Amniotic epithelial cell (primary cell): Measurements from ENCODE around the gene SLC22A1.
"Not testable (repeated sequence)": the region's sequence is repeated elsewhere in the genome, so short reads cannot be mapped to it uniquely, and the experiment has no call there.

Source experiments
- DNase-seq: peaks from one replicate; pipeline ENCODE4 v3.0.0-alpha.2; 2010; ENCODE audit warnings: low read depth

Gene SLC22A1

DNA sequence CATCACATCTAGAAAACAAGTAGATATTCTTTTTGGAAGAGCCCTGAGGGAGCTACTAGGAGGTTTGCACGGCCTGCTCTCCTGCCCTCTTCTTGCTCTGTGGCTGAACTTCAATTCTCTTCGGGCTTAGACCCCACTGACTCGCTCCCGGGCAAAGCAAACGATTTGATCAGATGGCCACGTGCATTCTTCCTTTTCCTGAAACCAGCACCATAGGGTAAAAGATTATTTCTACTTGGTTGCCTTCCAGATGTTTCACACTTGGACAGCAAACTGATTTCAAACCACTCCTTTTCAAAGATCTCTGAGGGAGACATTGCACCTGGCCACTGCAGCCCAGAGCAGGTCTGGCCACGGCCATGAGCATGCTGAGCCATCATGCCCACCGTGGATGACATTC is at the start of gene SLC22A1:
TSS of gene SLC22A1 (plus strand) at position 258 of the 400 bp plus-strand sequence. CDS start at position 379, 121 bp downstream.
- no peak for DNase-seq

DNA sequence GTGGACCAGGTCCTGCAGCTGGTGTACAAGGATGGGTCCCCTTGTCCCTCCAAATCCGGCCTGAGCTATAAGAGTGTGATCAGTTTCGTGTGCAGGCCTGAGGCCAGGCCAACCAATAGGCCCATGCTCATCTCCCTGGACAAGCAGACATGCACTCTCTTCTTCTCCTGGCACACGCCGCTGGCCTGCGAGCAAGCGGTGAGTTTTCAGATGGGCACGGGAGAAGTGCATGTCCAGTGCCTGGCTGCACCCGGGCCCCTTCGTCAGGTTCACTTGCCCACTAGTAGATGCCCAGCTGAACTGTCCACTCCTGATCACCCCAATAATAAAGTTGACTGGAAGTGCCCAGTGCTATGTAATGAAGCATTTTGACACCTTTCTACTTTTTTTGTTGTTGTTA is 48.3 kb upstream of the SLC22A1 start:
- DNase-seq = no peak

DNA sequence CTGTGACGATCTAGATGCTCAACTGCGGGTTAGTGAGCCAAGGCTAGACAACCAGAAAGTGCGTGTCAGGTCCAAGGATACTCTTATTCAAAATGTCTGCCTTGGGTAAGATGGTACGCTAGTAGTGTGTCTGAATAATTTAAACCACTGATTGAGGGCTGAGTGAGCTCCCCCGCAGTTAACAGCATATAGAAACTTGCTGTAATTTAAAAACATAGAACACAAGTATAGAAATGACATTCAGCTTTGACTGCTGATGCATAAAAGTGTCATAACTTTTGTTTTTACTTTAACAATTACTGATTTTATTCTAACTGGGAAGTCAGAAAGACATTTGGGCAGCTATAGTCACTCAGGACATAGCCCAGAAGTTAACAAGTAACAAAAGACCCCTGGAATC is 45.6 kb upstream of the SLC22A1 start:
- DNase-seq = no peak

DNA sequence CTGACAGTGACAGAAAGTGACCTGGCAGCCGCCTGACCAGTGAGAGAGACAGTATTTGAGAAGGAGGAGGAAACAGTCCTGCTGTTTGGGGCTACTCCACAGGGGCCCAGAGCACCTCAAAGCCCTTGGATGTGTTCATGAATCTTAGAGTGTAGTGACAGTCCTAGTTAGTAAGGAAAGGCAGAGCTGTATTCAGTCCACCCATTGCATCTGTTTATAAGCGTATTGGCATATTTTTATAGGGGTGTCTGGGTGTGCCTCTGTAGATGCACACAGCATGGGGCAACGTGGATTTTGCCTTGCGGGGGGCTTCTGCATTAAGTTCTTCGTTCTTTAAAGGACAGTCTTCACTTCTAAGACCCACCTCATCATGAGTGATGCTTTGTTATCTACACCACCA is 44.6 kb upstream of the SLC22A1 start:
- DNase-seq = no peak

DNA sequence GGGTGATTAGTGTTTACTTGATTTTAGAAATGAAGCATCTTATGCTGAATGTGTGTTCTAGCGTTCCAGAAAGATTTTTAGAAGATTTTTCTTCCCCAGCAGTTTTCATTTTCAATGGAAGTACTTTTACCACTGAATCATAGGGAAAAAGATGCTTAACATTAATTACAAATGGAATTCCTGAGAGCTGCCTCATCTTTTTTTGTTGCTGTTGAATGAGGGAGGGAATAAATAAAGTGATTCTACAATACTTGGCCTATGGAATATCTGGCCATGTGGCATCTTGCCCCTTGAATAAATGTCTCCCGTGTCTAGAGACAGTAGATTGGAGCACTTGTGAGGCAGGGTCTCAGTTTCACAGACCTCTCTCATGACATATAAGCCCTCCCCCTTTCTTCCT is 44.1 kb upstream of the SLC22A1 start:
- DNase-seq = peak; percentile 10

DNA sequence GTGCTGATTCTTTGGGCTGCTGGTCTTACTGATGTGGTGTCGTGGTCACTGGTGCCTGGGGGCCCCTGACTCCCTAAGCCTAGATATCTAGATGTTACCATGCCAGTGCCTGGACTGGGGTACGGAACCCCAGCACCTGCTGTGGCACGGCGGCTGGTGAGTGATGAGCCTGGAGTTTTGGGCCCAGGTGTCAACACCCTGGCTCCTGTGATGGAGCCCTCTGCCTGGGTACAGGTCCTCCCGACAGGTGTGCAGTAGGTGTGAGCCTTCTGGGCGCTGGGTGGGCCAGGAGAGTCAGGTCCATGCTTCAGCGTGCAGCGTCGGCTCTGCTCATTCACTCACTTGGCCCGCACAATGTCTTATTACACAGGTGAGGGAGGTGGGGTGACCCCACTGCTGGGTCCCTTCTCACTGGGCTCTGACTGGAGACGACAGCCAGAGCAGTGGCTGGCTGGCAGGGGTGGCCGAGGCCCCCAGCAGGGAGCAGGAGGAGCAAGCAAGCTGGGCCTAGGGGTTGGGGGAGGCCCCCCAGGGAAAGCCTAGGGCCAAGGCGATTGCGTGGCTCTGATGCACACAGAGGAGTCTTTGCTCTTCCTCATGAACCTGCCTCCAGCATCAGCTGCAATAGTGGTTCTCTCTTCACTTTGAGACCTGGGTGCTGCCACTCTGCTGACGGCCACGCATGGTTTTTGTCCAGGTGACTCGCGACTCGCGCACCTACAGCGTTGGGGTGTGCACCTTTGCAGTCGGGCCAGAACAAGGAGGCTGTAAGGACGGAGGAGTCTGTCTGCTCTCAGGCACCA is 42.5 kb upstream of the SLC22A1 start:
- no peak for DNase-seq

DNA sequence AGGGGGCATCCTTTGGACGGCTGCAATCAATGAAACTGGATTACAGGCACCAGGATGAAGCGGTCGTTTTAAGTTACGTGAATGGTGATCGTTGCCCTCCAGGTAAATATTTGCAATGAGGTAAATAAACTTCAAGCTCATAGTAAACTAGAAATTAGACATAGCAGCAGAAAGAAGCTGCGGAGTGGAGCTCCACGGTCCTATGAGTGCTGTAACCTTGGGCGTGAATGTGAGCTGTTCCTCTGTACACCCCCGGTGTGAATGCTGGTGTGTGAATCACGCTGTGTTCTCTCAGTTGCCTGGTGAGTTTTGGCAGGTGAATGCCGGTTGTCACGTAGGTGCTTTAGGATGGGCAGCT is 42.0 kb upstream of the SLC22A1 start:
- DNase-seq = no peak

DNA sequence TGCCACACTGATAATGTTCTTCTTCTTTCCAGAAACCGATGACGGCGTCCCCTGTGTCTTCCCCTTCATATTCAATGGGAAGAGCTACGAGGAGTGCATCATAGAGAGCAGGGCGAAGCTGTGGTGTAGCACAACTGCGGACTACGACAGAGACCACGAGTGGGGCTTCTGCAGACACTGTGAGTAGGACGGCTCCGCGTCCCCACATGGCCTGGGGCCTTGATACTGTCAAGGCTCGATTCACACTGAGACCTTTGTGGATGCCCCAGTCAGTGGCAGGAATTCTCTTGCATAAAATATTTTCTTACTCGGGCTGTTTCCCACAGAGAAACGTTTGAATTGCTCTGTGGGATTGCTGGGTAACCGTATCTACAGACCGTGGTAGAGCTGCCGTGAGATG is 41.5 kb upstream of the SLC22A1 start:
- no peak for DNase-seq

DNA sequence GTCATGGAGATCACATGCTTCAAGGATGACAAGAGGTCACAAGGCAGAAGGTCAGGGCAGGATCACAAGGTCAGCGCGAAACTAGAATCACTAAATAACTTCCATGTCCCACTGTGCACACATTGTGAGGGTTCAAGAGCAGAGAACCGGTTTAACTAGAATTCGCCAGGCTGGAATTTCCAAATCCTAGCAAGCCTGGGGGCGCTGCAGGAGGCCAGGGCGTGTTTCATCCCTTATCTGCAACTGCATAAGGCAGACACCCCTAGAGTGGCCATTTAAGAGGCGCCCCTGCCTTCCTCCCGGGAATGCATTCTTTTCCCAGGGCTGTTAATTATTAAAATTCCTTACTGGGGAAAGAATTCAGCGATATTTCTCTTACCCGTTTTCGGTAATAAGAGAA is 40.2 kb upstream of the SLC22A1 start:
- no peak for DNase-seq

DNA sequence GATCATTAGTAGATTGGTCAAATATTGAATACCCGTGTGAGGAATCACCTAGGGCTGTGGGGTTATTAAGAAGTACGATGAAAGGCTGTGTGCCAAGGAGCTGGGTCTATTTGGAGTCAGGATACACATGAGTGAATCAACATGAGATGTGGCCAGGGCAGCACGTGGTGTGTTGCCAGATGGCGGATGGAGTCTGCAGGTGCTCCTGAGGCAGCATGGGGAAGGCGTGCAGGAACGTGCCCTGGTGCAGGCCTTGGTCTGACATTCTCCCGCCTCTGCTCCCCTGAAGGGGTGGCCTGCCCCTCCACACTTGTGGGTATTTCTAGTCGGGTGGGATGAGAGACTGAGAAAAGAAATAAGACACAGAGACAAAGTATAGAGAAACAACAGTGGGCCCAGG is 39.0 kb upstream of the SLC22A1 start:
- no peak for DNase-seq

DNA sequence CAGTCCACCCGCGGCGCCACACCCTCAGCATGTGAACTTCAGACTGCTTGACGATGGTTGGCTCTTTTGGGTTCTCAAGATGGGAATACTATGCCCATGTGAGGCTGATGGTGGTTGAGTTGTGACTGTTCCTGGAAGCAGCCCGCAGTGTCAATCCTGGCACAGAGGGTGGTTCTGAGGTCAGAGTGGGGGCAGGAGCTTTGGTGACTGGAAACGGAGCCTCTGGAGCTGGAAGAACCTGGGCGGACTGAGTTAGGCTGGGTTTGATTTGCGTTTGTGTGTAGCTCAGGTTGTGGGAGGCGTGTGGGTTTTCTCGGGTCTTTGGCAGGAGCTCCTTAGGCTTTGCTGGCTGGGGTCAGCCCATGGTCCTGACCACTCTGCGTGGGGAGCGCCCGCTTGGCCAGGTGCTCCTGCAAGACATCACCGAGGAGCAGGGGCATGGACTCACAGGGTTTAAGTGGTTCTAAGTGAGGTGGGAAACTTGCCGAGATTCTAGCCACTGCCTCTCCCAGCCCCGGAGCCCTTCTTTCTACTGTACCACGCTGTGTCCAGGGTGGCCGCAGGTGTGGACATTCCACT is 37.3 kb upstream of the SLC22A1 start:
- no peak for DNase-seq

DNA sequence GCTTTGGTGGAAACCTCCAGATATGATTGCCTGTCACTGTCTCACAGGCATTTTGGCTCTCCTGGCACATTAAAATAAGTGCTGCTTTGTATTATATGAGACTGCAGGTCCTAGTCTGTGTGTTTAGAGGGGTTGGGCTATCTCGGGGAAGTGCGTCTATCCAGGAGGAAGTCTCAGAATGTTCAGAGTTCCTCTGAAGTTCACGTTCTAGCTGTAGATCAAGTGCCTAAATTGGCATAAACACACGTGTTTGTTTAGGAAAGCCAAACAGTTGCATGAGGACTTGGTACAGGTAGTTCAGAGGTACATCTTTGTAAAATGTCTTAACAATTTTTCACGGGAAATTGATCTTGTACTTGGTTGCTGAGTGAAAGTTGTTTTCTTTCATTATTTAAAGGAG is 36.4 kb upstream of the SLC22A1 start:
- DNase-seq = no peak

DNA sequence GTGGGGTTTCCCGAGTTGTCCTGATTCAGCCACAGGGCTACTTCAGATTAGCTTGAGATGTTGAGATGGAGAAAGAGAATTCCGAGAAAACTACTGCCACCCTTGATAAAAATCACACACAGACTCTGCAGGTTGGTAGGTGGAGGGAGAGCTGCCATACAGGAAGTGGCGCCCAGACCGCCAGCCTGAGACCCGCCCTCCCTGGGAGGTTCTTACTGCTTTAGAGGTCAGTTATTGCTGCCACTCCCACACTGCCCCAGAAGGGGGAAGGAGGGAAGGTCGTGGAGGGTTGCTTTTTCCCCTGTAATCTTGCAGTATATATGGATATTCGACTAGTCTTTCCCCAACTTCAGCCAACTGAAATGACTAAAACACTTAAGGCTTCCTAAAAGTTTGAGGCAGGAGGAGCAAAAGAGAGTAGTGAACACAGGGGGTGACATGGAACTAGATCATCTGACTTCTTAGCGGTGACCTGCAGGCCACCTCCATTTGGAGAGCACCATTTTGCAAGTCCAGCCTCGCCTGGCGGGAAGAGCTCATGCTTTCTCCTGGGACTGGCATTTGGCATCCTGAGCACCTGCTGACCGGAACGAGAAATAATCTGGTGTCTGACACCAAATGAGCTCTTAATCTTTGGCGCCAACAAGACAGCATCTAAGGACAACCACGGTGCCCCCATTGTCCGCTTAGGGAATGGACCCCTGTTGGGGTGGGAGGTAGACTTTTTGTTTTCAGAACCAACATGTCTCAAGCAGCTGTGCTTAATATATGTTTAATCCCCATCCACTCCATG is 35.7 kb upstream of the SLC22A1 start:
- DNase-seq = no peak

DNA sequence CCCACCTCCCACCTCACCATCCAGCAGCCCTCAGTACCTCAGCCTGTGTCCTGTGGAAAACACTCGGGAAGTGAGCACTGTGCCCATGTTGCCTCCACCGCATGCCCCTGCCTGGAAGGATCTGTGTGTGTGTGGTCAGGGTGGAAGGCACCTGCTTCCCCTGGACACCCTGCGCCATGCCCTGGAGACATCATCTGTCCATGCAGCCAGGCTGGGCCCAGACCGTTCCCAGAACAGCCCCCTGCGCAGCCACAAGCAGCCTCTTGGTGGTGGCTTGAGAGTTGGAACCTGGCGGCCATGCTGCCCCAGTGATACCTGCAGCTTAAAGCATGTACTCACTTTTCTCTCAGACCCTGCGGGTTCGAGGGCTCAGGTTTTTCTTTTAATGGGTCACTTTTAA is 34.9 kb upstream of the SLC22A1 start:
- DNase-seq = no peak

DNA sequence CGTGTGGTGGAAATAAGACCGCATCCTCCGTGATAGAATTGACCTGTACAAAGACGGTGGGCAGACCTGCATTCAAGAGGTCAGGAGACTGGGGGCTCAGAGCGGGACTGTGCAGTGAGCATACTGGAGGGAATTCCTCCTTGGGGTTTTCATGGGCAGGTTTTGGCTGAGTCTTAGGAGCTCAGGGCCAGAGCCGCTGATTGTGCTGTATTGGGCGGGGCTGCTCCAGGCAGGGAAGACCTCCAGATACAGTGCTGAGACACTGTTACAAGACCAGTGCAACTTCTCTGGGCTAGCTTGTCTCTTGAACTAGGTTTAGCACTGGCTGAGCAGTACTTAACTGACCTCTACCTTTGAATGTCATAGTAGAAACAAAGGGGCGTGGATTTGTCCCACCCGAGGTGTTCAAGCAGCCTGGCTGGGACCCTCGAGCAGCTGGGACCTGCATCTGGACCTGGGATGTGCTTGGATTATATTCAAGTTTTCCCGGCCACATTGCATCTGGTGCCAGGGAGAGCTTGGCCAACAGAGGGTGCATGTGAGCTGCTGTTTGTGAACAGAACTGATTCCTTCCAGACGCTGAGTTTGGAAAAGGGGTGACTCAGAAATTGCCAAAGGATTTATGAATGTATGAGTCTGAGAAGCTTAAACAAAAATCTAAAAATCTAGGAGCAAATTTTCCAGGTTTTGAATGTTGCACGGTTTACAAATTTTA is 33.4 kb upstream of the SLC22A1 start:
- DNase-seq = peak; percentile 84

DNA sequence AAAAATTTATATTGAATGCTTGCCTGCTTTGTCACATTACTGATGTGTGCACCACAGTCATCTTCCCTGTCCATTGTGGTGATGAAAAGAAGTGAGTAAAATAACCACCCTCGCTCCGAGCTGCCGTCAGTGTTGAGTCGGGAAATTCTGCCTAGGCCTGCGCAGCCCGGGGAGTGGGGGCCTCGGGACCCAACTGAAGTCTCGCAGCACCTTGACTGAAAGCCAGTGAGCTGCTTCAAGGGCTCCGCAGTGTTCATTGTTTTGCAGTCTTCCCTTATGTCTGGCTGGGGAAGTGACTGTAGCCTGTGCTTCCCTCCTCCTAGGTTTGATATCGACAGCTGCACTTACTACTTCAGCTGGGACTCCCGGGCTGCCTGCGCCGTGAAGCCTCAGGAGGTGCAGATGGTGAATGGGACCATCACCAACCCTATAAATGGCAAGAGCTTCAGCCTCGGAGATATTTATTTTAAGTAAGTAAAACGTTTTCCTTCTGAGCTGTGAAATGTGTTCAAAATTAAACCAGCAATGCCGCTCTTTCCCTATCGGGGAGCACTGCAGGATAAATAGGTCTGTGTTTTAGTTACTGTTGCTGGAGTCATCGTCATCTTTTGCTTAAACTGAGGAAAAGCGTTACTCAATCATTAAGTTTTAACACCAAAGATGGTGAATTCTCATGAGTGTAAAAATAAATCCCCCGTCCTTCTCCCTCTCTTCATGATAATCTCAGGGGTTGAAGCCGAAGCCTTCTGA is 32.7 kb upstream of the SLC22A1 start:
- DNase-seq = no peak

DNA sequence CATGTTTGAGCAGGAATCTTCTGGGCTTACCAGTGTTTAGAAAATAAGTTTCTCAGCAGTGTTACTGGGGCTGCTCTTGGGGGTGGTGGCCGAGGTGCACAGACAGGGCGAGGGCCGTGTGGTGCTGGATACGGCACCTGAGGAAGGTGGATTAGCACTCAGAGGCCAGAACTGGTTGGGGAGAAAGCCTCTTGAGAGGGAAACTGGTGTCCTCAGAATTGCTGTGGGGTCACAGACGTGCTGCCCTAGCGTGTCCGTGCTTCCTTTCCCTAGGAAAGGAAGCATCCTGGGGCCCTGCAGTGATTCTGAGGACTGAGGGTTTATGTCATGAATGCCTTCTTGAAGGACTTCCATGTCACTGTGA is 32.1 kb upstream of the SLC22A1 start:
- DNase-seq = no peak

DNA sequence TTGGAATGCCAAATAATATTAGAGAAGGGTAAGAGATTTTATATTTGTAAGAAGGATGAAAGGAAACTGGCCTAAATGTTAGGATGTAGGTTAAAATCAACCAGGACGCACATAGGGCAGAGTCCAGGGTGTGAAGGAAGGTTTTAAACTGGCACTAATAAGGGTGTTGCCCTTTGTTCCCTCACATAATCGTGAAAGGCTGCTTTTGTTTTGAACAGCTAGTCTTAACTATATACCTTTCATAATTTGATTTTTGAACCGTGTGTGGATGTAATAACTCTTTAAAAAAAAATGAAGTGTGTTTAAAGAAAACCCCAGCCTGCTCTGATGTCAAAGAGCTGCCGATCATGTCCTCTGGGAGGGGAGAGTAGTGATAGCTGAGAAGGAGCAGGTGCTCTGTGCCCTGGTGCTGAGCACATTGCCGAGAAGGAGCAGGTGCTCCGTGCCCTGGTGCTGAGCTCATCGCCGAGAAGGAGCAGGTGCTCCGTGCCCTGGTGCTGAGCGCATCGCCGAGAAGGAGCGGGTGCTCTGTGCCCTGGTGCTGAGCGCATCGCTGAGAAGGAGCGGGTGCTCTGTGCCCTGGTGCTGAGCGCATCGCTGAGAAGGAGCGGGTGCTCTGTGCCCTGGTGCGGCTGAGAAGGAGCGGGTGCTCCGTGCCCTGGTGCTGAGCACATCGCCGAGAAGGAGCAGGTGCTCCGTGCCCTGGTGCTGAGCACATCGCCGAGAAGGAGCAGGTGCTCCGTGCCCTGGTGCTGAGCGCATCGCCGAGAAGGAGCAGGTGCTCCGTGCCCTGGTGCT is 31.0 kb upstream of the SLC22A1 start:
- not testable (repeated sequence) for DNase-seq

DNA sequence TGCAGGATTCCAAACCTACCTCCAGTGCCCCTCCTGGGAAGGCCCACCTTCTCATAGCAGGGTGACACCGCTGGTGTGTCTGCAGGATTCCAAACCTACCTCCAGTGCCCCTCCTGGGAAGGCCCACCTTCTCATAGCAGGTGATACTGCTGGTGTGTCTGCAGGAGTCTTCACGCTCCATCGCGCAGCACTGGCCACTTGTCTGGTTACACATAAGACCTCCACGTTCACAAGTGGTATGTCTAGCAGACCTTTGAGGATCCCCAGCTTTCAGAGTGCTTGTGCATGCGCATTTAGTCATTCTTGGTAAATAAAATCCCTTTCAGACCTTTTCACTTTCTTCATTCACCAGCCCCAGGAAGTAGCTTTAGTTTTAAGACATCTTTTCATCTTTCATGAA is 29.4 kb upstream of the SLC22A1 start:
- DNase-seq = not testable (repeated sequence)

DNA sequence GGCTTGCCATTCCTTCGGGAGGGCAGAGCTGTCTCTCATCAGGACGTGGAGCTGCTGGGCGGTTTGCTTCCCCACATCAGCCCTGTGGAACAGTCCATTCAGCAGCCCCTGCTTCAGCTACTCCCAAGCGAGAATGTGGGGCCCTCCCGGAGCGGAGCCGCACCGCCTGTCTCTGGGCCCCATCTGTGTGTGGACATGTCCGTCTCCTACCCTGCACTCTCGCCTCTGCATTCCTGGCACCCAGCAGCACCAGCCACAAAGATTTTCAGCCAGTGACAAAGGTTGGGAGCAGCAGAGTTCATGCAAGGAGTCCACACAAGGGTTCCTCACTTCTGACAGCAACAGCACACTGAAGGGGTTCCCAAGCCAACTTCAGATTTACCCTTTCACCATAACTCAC is 29.0 kb upstream of the SLC22A1 start:
- no peak for DNase-seq

DNA sequence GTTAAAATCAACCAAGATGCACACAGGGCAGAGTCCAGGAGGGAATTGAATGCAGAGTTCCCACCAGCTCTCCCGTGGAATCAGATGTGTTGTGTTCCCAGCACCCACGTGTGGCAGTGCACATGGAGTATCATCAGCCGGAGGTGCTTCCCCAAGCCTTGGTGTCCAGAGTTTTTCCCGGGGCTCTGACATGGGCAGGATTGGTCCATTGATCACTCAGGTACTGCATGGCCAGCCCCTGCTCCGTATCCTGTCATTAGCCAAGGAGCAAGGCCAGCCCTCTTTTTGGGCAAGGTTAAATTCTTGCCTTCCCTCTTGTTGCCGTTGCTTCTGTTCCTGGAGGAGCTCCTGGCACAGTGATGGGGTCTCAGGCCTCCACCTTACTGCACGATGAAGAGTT is 28.6 kb upstream of the SLC22A1 start:
- no peak for DNase-seq
